ENCODE measurements around the gene CELF2.

The CELF2 gene

GRCh38 chr10:11045487-11045886 lies 27.8 kb downstream of the CELF2 start:
- Histone ChIP-seq H3F3A (ENCODE audit: insufficient read depth) (no peaks in the 10 kb centered on the region), H3K4me2 (ENCODE audit: low read depth, low read length, poor library complexity, severe bottlenecking) (no peak overlapping the region), H4K20me1 (ENCODE audit: low read depth, low read length) (no peaks in the 10 kb centered on the region; the same call in 1 of the 2 replicates), H3K9me2 (replicated peaks; ENCODE audit: insufficient read depth, low read length) (no peaks in the 10 kb centered on the region), H3K36me3 (ENCODE audit: low read length) (no peaks in the 10 kb centered on the region), H3K9me3 (ENCODE audit: insufficient read depth, low read length) (no peaks in the 10 kb centered on the region), H3K27me3 (ENCODE audit: low read length) (no peaks in the 10 kb centered on the region), H3K9ac (ENCODE audit: low read length) (no peak overlapping the region), H3K79me2 (ENCODE audit: insufficient read depth, low read length) (no peaks in the 10 kb centered on the region), H3K4me3 (ENCODE audit: insufficient read depth, low read length, poor library complexity, severe bottlenecking) (no peak overlapping the region), H3K27ac (ENCODE audit: low read depth, low read length) (no peak overlapping the region), H2AFZ (ENCODE audit: low read depth, low read length, severe bottlenecking) (no peak overlapping the region)
- TF ChIP-seq CTCF (IDR thresholded peaks at IDR 0.05; ENCODE audit: insufficient read depth, low read length, poor library complexity, severe bottlenecking) (no peak), EZH2phosphoT487 (conservative IDR thresholded peaks at IDR 0.05; ENCODE audit: low read length) (no peak)

DNA sequence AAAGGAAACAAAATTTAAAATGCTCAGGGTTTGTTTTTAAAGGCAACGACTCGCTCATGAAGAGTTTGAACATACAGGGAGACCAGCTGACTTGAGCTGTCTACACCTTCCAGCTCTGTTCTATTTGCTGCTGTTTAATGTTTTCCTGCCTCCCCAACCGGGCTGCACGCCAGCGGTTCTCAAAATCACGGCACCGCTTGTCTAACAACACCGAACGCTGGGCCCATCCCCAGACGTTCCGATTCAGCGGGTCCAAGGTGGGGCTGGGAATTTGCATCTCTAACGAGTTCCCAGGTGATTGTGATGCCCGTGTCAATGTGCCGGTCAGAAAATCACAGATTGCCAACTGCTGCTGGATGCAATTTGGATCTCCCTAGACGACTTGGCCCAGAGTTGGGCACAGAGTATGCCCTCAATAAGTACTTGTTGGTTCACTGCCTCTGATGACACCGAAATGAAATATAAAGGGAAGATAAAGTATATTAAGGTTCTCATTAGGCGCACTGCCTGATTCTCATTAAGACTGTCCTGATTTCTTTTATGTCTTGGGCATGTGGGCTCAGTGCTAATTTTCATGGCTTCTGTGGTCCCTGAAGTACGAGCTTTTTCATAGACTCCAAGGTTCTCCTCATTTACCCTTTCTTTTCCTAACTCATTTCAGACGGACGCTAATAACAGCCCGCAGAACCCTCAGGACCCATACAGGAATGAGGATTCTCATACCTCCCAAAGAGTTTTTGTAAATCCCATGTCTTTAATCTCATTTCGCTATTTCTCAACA lies 28.5 kb downstream of the CELF2 start:
- no peak overlapping the region for H3K4me3 ChIP-seq (ENCODE audit: insufficient read depth, low read length, poor library complexity, severe bottlenecking)
- no peak overlapping the region for H3K4me2 ChIP-seq (ENCODE audit: low read depth, low read length, poor library complexity, severe bottlenecking)
- H3K27ac ChIP-seq (ENCODE audit: low read depth, low read length) = no peak overlapping the region
- no peak overlapping the region for H2AFZ ChIP-seq (ENCODE audit: low read depth, low read length, severe bottlenecking)
- no peak overlapping the region for H3K9ac ChIP-seq (ENCODE audit: low read length)
- H4K20me1 ChIP-seq (ENCODE audit: low read depth, low read length) = no peaks in the 10 kb centered on the region; the same call in 1 of the 2 replicates
- no peaks in the 10 kb centered on the region for H3K27me3 ChIP-seq (ENCODE audit: low read length)
- H3K9me3 ChIP-seq (ENCODE audit: insufficient read depth, low read length) = no peaks in the 10 kb centered on the region
- no peaks in the 10 kb centered on the region for H3K36me3 ChIP-seq (ENCODE audit: low read length)
- no peaks in the 10 kb centered on the region for H3K79me2 ChIP-seq (ENCODE audit: insufficient read depth, low read length)
- no peaks in the 10 kb centered on the region for H3K9me2 ChIP-seq (replicated peaks; ENCODE audit: insufficient read depth, low read length)
- TF ChIP-seq CTCF (IDR thresholded peaks at IDR 0.05; ENCODE audit: insufficient read depth, low read length, poor library complexity, severe bottlenecking) (no peak), EZH2phosphoT487 (conservative IDR thresholded peaks at IDR 0.05; ENCODE audit: low read length) (no peak)
- no peaks in the 10 kb centered on the region for H3F3A ChIP-seq (ENCODE audit: insufficient read depth)

DNA sequence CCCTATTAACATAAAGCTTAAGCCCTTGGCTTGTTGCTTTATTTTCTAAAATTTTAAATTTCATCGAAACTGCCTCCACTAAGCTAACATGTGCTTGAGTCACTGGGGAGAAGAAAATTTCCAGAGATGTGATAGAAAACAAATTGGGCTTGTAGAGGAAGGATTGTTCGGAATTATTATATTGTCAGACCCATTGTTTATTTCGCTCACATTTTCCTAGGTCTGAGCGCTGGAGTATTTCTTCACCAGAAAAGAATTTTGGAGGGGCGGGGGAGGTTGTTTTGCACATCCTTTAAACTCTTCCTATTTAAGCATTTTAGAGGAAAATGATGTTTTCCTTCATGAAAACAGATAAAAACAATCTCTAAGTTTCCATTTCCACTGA lies 29.1 kb downstream of the CELF2 start:
- Histone ChIP-seq H3K36me3 (ENCODE audit: low read length) (no peaks in the 10 kb centered on the region), H3K9ac (ENCODE audit: low read length) (no peak overlapping the region), H3F3A (ENCODE audit: insufficient read depth) (no peaks in the 10 kb centered on the region), H4K20me1 (ENCODE audit: low read depth, low read length) (no peaks in the 10 kb centered on the region; the same call in 1 of the 2 replicates), H3K27ac (ENCODE audit: low read depth, low read length) (no peak overlapping the region), H3K79me2 (ENCODE audit: insufficient read depth, low read length) (no peaks in the 10 kb centered on the region), H3K27me3 (ENCODE audit: low read length) (no peaks in the 10 kb centered on the region), H3K9me3 (ENCODE audit: insufficient read depth, low read length) (no peaks in the 10 kb centered on the region), H2AFZ (ENCODE audit: low read depth, low read length, severe bottlenecking) (no peak overlapping the region), H3K4me3 (ENCODE audit: insufficient read depth, low read length, poor library complexity, severe bottlenecking) (no peak overlapping the region), H3K4me2 (ENCODE audit: low read depth, low read length, poor library complexity, severe bottlenecking) (no peak overlapping the region), H3K9me2 (replicated peaks; ENCODE audit: insufficient read depth, low read length) (no peaks in the 10 kb centered on the region)
- TF ChIP-seq EZH2phosphoT487 (conservative IDR thresholded peaks at IDR 0.05; ENCODE audit: low read length) (no peak), CTCF (IDR thresholded peaks at IDR 0.05; ENCODE audit: insufficient read depth, low read length, poor library complexity, severe bottlenecking) (no peak)

Measured in SU-DHL-6 (cell line).